B cell (primary cell): ENCODE results near the gene PTPRN2. TPM values are rescaled to one million over a fixed set of nuclear protein-coding genes. Genes with fewer than 3 reads are reported as not detected.

Experiments
- ATAC-seq: fragments of 200-7000 bp; cut with Tn5 transposase; one replicate; pipeline ENCODE4 v1.10.0; 2021; ENCODE audit warnings: low read depth, mild to moderate bottlenecking, moderate number of reproducible peaks, moderate library complexity
- CTCF ChIA-PET: fragments of 350-600 bp; sonication (Branson Sonifier 250); formaldehyde crosslinking; loops from one replicate; lab custom pipeline; 2021; ENCODE audit warnings: antibody characterized with exemption, inconsistent platforms; lab: Charles Lee
- POLR2A ChIA-PET: fragments of 350-600 bp; sonication (Branson Sonifier 250); formaldehyde crosslinking; loops from one replicate; lab custom pipeline; 2021; ENCODE audit warnings: antibody characterized with exemption; lab: Charles Lee
- DNase-seq: peaks from one replicate; pipeline ENCODE4 v3.0.0; 2013
- H2AFZ ChIP-seq: 2 replicates; pipeline ENCODE4 v1.6.1; 2012; ENCODE audit warnings: mild to moderate bottlenecking, low read depth, low read length; ENCODE audit not compliant: insufficient read depth, poor library complexity, severe bottlenecking
- H3K27ac ChIP-seq, 2 donors: 1 replicate in 1 of 2; 2 replicates in 1 of 2; pipeline ENCODE4 v1.5.1; 2012 to 2013; ENCODE audit warnings: low read length in 2 of 2, mild to moderate bottlenecking in 2 of 2, moderate library complexity in 1 of 2
- H3K27me3 ChIP-seq, 4 experiments: fragments of 200-600 bp in 1 of 4; sonication (generic) in 1 of 4; replicated peaks in 1 of 4; 1 replicate in 2 of 4; 2 replicates in 2 of 4; pipeline versions ENCODE4 v1.6.1 to v1.7.0; 2013 to 2016; ENCODE audit warnings: low read length in 3 of 4, mild to moderate bottlenecking in 2 of 4, mixed read lengths in 1 of 4, moderate library complexity in 1 of 4; ENCODE audit not compliant: insufficient read depth in 4 of 4, control insufficient read depth in 3 of 4; ENCODE audit errors: control extremely low read depth in 1 of 4
- H3K36me3 ChIP-seq, 2 experiments: replicated peaks in 1 of 2; 1 replicate in 1 of 2; 2 replicates in 1 of 2; pipeline versions ENCODE4 v1.6.1 to v1.7.1; 2013; ENCODE audit warnings: low read length in 1 of 2; ENCODE audit not compliant: insufficient read depth in 2 of 2, control insufficient read depth in 1 of 2; ENCODE audit errors: control extremely low read depth in 1 of 2, extremely low read depth in 1 of 2
- H3K4me1 ChIP-seq, 2 donors: fragments of 200-600 bp in 1 of 2; sonication (generic) in 1 of 2; 1 replicate in 1 of 2; 2 replicates in 1 of 2; pipeline versions ENCODE4 v1.5.1 to v1.6.1; 2013 to 2017; ENCODE audit warnings: low read length in 2 of 2; ENCODE audit not compliant: control insufficient read depth in 2 of 2, insufficient read depth in 2 of 2
- H3K4me2 ChIP-seq: replicated peaks from 2 replicates; pipeline ENCODE3; 2012; ENCODE audit warnings: mild to moderate bottlenecking, low read depth, low read length; ENCODE audit not compliant: poor library complexity, severe bottlenecking
- H3K4me3 ChIP-seq, 5 experiments: fragments of 200-600 bp in 1 of 5; sonication (generic) in 1 of 5; 1 replicate in 3 of 5; 2 replicates in 2 of 5; pipeline versions ENCODE4 v1.5.1 to v1.7.0; 2011 to 2016; ENCODE audit warnings: low read length in 4 of 5, mild to moderate bottlenecking in 4 of 5, low read depth in 2 of 5, control low read depth in 1 of 5, moderate library complexity in 1 of 5; ENCODE audit not compliant: insufficient read depth in 1 of 5; ENCODE audit errors: control extremely low read depth in 1 of 5, extremely low read depth in 1 of 5
- H3K79me2 ChIP-seq: fragments of 200-600 bp; sonication (generic); one replicate; pipeline ENCODE4 v1.6.0; 2016; ENCODE audit warnings: low read length; ENCODE audit not compliant: control insufficient read depth, insufficient read depth
- H3K9ac ChIP-seq: fragments of 200-600 bp; sonication (generic); 2 replicates; pipeline ENCODE4 v1.6.1; 2017; ENCODE audit warnings: mild to moderate bottlenecking, low read length, moderate library complexity
- H3K9me3 ChIP-seq, 3 donors: one replicate each; pipeline versions ENCODE4 v1.6.1 to v1.7.1; 2013; ENCODE audit warnings: low read length in 2 of 3; ENCODE audit not compliant: control insufficient read depth in 2 of 3, insufficient read depth in 1 of 3; ENCODE audit errors: control extremely low read depth in 1 of 3
- H4K20me1 ChIP-seq: 2 replicates; pipeline ENCODE4 v1.6.0; 2012; ENCODE audit warnings: mild to moderate bottlenecking, low read length; ENCODE audit not compliant: insufficient read depth, control insufficient read depth, poor library complexity, severe bottlenecking
- H3K27ac Mint-ChIP-seq: one replicate; pipeline ENCODE4 v1.8.0; 2021; ENCODE audit warnings: mixed read lengths
- H3K27me3 Mint-ChIP-seq: one replicate; pipeline ENCODE4 v1.8.0; 2021; ENCODE audit warnings: mixed read lengths
- H3K4me1 Mint-ChIP-seq: one replicate; pipeline ENCODE4 v1.8.0; 2021; ENCODE audit warnings: mixed read lengths
- H3K4me3 Mint-ChIP-seq: one replicate; pipeline ENCODE4 v1.8.0; 2021; ENCODE audit warnings: mixed read lengths
- H3K9me3 Mint-ChIP-seq: one replicate; pipeline ENCODE4 v1.8.0; 2022; ENCODE audit warnings: mixed read lengths; ENCODE audit not compliant: insufficient read depth
- CTCF ChIP-seq: fragments of 200-600 bp; IDR thresholded peaks from one replicate; pipeline ENCODE4 v1.8.0; 2022; ENCODE audit warnings: antibody characterized with exemption, mild to moderate bottlenecking
- EZH2 ChIP-seq: IDR thresholded peaks from 2 replicates; pipeline ENCODE4 v1.6.1; 2012; ENCODE audit warnings: borderline replicate concordance, low read depth, mild to moderate bottlenecking, moderate library complexity, low read length; ENCODE audit not compliant: insufficient read depth, poor library complexity, severe bottlenecking
- WGBS: methylation state at CpG from one replicate; pipeline ENCODE4 v1.1.5; 2013; ENCODE audit warnings: missing lambda C conversion rate; ENCODE audit not compliant: insufficient coverage; 5-methylcytosine and 5-hydroxymethylcytosine counted together
- intact Hi-C: fragments of 100-400 bp; cut with micrococcal nuclease; formaldehyde crosslinking; loops from one replicate; pipeline ENCODE4 v1.10.0; 2022
- polyA plus RNA-seq: library from polyadenylated mRNA; depleted of rRNA; stranded (reverse); fragments of >200 nt; gene quantifications from 2 replicates; pipeline ENCODE4 v1.2.3, GENCODE V29; 2012
- total RNA-seq, 2 donors: library from RNA; stranded (reverse); fragments of 120-200 nt in 1 of 2; gene quantifications; 1 replicate in 1 of 2; 2 replicates in 1 of 2; pipeline versions ENCODE4 v1.2.3 to v1.2.4, GENCODE V29; 2013 to 2022

The PTPRN2 gene
- total and polyA plus RNA-seq, 2 donors (not counting 1 experiment from before 2014, with no cell fraction given), result 2.0 to 5.0 TPM

- peaks cover 19% of the 10 kb centered on the region for H3K4me1 Mint-ChIP-seq
- Histone ChIP-seq H4K20me1 (no peaks in the 10 kb centered on the region), H3K9ac (no peak overlapping the region), H3K27me3 (no peaks in the 10 kb centered on the region), H3K4me1 (peaks cover 9 to 13% of the 10 kb centered on the region in 2 donors), H3K9me3 (no peaks in the 10 kb centered on the region), H2AFZ (no peak overlapping the region), H3K27ac (no peak overlapping the region), H3K4me3 (no peak overlapping the region), H3K79me2 (no peaks in the 10 kb centered on the region), H3K36me3 (no peaks in the 10 kb centered on the region), H3K4me2 (no peak overlapping the region)
- ATAC-seq (no peak), DNase-seq (no peak)
- no peak overlapping the region for H3K27ac Mint-ChIP-seq
- ChIA-PET CTCF (no interaction called here), POLR2A (no interaction called here)
- WGBS, result 100% methylated on average over 2 of the region's 4 CpGs
- H3K9me3 Mint-ChIP-seq, result no peaks in the 10 kb centered on the region
- H3K4me3 Mint-ChIP-seq, result no peak overlapping the region
- TF ChIP-seq EZH2, result no peak
- TF ChIP-seq CTCF, result no peak
- H3K27me3 Mint-ChIP-seq, result no peaks in the 10 kb centered on the region
- intact Hi-C loops, result no loop called here
Observed at GRCh38 chr7:158612546-158612945, 24.9 kb upstream of the PTPRN2 start.

GRCh38 chr7:158611541-158611940 is 23.9 kb upstream of the PTPRN2 start:
- CTCF ChIA-PET, result no interaction called here
- H3K27ac Mint-ChIP-seq, result no peak overlapping the region

More at GRCh38 chr7:158611541-158611940, 23.9 kb upstream of the PTPRN2 start:
- Histone ChIP-seq H3K36me3 (peaks cover 0 to 2% of the 10 kb centered on the region in 2 experiments), H4K20me1 (no peaks in the 10 kb centered on the region), H3K9ac (no peak overlapping the region), H3K27me3 (no peaks in the 10 kb centered on the region), H3K4me1 (peaks cover 9 to 13% of the 10 kb centered on the region in 2 donors), H3K9me3 (no peaks in the 10 kb centered on the region), H3K79me2 (no peaks in the 10 kb centered on the region), H3K4me3 (no peak overlapping the region), H3K27ac (no peak overlapping the region), H2AFZ (no peak overlapping the region), H3K4me2 (no peak overlapping the region)
- Mint-ChIP-seq H3K9me3 (no peaks in the 10 kb centered on the region), H3K27me3 (no peaks in the 10 kb centered on the region), H3K4me3 (no peak overlapping the region), H3K4me1 (peaks cover 19% of the 10 kb centered on the region)
- ATAC-seq (no peak), DNase-seq (no peak)
- 36% methylated on average over 3 of the region's 8 CpGs for WGBS
- POLR2A ChIA-PET, result no interaction called here
- TF ChIP-seq EZH2 (no peak), CTCF (no peak)
- intact Hi-C loops, result no loop called here
